22Rv1 (cell line): ENCODE results near the gene PARP9.

Source experiments
- ZFX ChIP-seq: fragments of 450-650 bp; IDR thresholded peaks from 2 replicates; pipeline ENCODE4 v1.6.1; 2017; ENCODE audit warnings: antibody characterized with exemption, borderline replicate concordance
- TF ChIP-seq, protein P1 (sequence below): fragments of 450-650 bp; IDR thresholded peaks from 2 replicates; pipeline ENCODE4 v1.5.1; 2017; ENCODE audit warnings: mild to moderate bottlenecking

DNA sequence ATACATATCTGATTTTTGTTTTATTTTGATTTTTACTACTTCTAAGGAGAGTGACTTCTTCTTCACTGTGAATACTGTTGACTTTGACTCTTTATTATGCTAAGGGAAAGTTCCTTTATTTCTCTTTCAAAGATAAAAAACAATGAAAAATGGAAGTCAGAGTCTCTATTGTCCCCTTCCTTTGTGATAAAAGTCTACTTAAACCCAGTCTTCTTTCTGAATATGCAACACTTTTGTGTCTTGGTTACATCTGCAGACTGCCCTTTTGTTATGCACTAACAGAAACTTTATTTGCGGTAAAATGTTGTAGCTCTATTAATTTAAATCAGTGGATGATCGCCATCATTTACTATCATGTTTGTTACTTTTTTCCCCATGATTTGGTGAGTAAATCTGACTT lies 26.5 kb upstream of the PARP9 start:
- TF ChIP-seq, protein P1, sequence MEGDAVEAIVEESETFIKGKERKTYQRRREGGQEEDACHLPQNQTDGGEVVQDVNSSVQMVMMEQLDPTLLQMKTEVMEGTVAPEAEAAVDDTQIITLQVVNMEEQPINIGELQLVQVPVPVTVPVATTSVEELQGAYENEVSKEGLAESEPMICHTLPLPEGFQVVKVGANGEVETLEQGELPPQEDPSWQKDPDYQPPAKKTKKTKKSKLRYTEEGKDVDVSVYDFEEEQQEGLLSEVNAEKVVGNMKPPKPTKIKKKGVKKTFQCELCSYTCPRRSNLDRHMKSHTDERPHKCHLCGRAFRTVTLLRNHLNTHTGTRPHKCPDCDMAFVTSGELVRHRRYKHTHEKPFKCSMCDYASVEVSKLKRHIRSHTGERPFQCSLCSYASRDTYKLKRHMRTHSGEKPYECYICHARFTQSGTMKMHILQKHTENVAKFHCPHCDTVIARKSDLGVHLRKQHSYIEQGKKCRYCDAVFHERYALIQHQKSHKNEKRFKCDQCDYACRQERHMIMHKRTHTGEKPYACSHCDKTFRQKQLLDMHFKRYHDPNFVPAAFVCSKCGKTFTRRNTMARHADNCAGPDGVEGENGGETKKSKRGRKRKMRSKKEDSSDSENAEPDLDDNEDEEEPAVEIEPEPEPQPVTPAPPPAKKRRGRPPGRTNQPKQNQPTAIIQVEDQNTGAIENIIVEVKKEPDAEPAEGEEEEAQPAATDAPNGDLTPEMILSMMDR: no peak
- no peak for TF ChIP-seq ZFX
